Measurements from ENCODE around the gene AKIRIN1. TPM values are rescaled to one million over a fixed set of nuclear protein-coding genes. Genes with fewer than 3 reads are reported as not detected.

AKIRIN1 gene
- total RNA-seq, 2 donors from 2014 or later, result 128 to 137 TPM

DNA sequence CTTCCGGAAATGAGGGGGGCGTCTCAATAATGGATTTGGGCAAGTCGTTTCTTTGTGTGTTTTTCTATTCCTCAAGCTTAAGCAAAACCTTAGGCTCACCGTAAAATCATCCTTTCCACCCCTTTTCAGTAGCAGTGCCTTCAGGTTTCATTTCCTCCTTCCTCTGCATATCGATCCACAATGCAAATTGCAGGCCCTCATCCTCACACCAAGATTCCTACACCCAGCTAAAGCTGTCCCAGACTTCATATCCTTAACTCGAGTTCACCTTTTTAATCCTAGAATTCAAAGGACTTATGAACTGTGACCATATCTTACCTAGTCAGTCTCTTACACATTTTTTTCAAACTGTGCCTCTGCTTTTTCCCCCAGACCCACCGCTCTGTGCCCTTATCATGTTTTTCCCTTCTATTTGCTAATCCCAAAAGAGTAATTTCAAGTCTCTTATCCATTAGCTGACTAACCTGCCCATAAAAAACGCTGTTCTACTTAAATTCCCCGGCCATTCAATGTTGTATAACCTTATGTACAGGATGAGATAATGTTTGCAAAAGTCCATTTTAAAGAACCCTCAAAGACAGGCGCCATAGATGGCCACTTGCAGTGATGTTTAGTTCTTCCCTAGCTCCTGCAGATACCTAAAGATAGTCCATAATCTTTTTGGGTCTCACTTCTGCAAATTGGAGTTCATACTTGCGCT is 1.5 kb downstream of the AKIRIN1 start:
- no peaks in the 10 kb centered on the region for H3K27me3 ChIP-seq (ENCODE audit: control insufficient read depth, insufficient read depth, low read length, poor library complexity, severe bottlenecking)
- H3K4me3 Mint-ChIP-seq, result peak overlapping the region; percentile 77
- peak overlapping the region; percentile 85 for H3K9ac ChIP-seq (ENCODE audit: extremely low read depth, low read length, poor library complexity, severe bottlenecking)
- peaks cover 41% of the 10 kb centered on the region for H3K36me3 Mint-ChIP-seq (ENCODE audit: low read depth)
- H3K4me1 ChIP-seq (ENCODE audit: control insufficient read depth, insufficient read depth, low read length), result peaks cover 5% of the 10 kb centered on the region
- peak overlapping the region; percentile 89 for H3K4me3 ChIP-seq (ENCODE audit: low read length)
- no peaks in the 10 kb centered on the region for H3K27me3 Mint-ChIP-seq (ENCODE audit: insufficient read depth)
- 21 to 25% methylated on average over 11 of the region's 11 CpGs for WGBS, 2 experiments (ENCODE audit: insufficient coverage in 1 of 2, insufficient read length in 1 of 2)
- H3K9me3 ChIP-seq (ENCODE audit: control insufficient read depth, low read length), result no peaks in the 10 kb centered on the region
- peak overlapping the region; percentile 69 for H3K27ac Mint-ChIP-seq
- H3K27ac ChIP-seq (ENCODE audit: low read depth, low read length), result no peak overlapping the region
- H3K4me1 Mint-ChIP-seq, result peaks cover 42% of the 10 kb centered on the region
- no peaks in the 10 kb centered on the region for H3K9me3 Mint-ChIP-seq
- no peak for DNase-seq
- TF ChIP-seq, protein P1, sequence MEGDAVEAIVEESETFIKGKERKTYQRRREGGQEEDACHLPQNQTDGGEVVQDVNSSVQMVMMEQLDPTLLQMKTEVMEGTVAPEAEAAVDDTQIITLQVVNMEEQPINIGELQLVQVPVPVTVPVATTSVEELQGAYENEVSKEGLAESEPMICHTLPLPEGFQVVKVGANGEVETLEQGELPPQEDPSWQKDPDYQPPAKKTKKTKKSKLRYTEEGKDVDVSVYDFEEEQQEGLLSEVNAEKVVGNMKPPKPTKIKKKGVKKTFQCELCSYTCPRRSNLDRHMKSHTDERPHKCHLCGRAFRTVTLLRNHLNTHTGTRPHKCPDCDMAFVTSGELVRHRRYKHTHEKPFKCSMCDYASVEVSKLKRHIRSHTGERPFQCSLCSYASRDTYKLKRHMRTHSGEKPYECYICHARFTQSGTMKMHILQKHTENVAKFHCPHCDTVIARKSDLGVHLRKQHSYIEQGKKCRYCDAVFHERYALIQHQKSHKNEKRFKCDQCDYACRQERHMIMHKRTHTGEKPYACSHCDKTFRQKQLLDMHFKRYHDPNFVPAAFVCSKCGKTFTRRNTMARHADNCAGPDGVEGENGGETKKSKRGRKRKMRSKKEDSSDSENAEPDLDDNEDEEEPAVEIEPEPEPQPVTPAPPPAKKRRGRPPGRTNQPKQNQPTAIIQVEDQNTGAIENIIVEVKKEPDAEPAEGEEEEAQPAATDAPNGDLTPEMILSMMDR (conservative IDR thresholded peaks at IDR 0.05), result no peak
- peaks cover 40% of the 10 kb centered on the region for H3K36me3 ChIP-seq (ENCODE audit: control insufficient read depth, insufficient read depth, low read length)

DNA sequence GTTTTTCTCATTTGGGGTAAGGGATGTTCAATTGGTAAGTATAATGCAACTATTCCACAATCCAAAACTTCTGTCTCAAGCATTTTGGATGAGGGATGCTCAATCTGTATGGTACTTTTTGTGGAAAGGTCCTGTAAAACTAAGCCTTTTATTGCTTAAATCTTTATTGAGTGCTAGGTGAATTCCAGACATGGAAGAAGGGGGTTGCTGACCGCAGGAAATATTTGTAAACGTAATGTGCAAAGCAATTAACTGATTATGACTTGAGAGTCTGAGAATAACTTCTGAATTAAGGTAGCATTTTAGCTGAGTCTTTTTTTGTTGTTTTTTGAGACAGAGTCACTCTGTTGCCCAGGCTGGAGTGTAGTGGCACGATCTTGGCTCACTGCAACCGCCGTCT is 3.1 kb downstream of the AKIRIN1 start:
- H3K27me3 Mint-ChIP-seq (ENCODE audit: insufficient read depth), result no peaks in the 10 kb centered on the region
- no peaks in the 10 kb centered on the region for H3K9me3 ChIP-seq (ENCODE audit: control insufficient read depth, low read length)
- 99 to 100% methylated on average over 5 of the region's 5 CpGs for WGBS, 2 experiments (ENCODE audit: insufficient coverage in 1 of 2, insufficient read length in 1 of 2)
- peak overlapping the region; percentile 26 for H3K4me3 ChIP-seq (ENCODE audit: low read length)
- H3K4me3 Mint-ChIP-seq, result peak overlapping the region; percentile 77
- H3K9ac ChIP-seq (ENCODE audit: extremely low read depth, low read length, poor library complexity, severe bottlenecking), result no peak overlapping the region
- H3K4me1 ChIP-seq (ENCODE audit: control insufficient read depth, insufficient read depth, low read length), result peaks cover 5% of the 10 kb centered on the region
- peaks cover 57% of the 10 kb centered on the region for H3K36me3 ChIP-seq (ENCODE audit: control insufficient read depth, insufficient read depth, low read length)
- no peak for DNase-seq
- peaks cover 53% of the 10 kb centered on the region for H3K4me1 Mint-ChIP-seq
- TF ChIP-seq, protein P1 (conservative IDR thresholded peaks at IDR 0.05), result no peak
- no peaks in the 10 kb centered on the region for H3K9me3 Mint-ChIP-seq
- H3K27me3 ChIP-seq (ENCODE audit: control insufficient read depth, insufficient read depth, low read length, poor library complexity, severe bottlenecking), result no peaks in the 10 kb centered on the region
- H3K27ac Mint-ChIP-seq, result peak overlapping the region; percentile 38
- no peak overlapping the region for H3K27ac ChIP-seq (ENCODE audit: low read depth, low read length)
- peaks cover 54% of the 10 kb centered on the region for H3K36me3 Mint-ChIP-seq (ENCODE audit: low read depth)

DNA sequence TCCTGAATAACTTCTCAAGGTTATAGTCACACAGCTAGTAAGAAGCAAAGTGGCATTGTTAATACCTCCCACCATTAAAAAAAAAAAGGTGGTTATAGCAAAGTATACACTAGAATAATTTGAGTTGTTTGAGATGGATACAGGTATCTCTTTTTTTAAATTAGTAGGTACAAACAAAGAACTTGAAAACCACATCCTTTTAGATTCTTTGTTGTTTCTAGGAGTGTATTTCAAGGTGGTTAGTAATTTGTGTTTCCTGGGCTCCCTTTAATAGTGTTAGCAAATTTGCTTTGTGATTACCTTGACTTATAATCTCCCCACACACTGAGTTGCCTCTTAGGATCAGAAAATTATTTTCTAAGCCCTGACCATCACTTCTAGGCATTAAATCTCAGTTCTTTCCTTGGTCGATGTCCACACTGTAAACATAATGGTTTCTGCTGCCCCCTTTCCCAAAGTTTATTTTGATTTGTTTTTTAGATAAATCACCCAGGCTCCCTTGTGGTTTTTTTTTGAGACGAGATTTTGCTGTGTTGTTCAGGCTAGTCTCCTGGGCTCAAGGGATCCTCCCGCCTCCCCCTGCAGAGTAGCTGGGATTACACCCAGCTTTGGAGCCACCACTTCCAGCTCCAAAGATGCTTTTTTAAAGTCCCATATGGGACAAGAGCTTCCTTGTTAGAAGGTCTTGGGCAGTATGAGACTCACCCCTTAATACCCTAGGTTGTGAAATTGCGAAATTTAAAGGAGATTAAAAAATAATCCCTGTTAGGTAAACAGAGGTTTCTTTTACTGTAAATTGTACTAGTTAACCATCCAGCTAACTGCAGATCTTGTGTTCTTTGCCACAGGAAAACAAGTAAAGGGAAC is 6.2 kb downstream of the AKIRIN1 start:
- TF ChIP-seq, protein P1 (conservative IDR thresholded peaks at IDR 0.05), result no peak
- H3K4me3 ChIP-seq (ENCODE audit: low read length), result peak overlapping the region; percentile 35
- peaks cover 46% of the 10 kb centered on the region for H3K4me1 Mint-ChIP-seq
- 90 to 94% methylated on average over 2 to 3 of the region's 4 CpGs for WGBS, 2 experiments (ENCODE audit: insufficient coverage in 1 of 2, insufficient read length in 1 of 2)
- peak overlapping the region; percentile 64 for H3K27ac Mint-ChIP-seq
- H3K27me3 ChIP-seq (ENCODE audit: control insufficient read depth, insufficient read depth, low read length, poor library complexity, severe bottlenecking), result no peaks in the 10 kb centered on the region
- no peak overlapping the region for H3K27ac ChIP-seq (ENCODE audit: low read depth, low read length)
- H3K4me3 Mint-ChIP-seq, result peak overlapping the region; percentile 42
- no peak overlapping the region for H3K9ac ChIP-seq (ENCODE audit: extremely low read depth, low read length, poor library complexity, severe bottlenecking)
- peaks cover 87% of the 10 kb centered on the region for H3K36me3 ChIP-seq (ENCODE audit: control insufficient read depth, insufficient read depth, low read length)
- no peaks in the 10 kb centered on the region for H3K9me3 ChIP-seq (ENCODE audit: control insufficient read depth, low read length)
- no peaks in the 10 kb centered on the region for H3K27me3 Mint-ChIP-seq (ENCODE audit: insufficient read depth)
- peaks cover 83% of the 10 kb centered on the region for H3K36me3 Mint-ChIP-seq (ENCODE audit: low read depth)
- no peaks in the 10 kb centered on the region for H3K9me3 Mint-ChIP-seq
- H3K4me1 ChIP-seq (ENCODE audit: control insufficient read depth, insufficient read depth, low read length), result peaks cover 5% of the 10 kb centered on the region
- no peak for DNase-seq
